Ovary (tissue), 3 donors: ENCODE results near the gene PIK3R1.

ENCODE experiments used
- CTCF ChIP-seq, 3 donors: fragments of 450-650 bp in 2 of 3; fragments of 200-600 bp in 1 of 3; IDR thresholded peaks; one replicate each; pipeline versions ENCODE4 v1.5.1 to v1.8.0; 2016 to 2022; ENCODE audit warnings: antibody characterized with exemption in 3 of 3, mild to moderate bottlenecking in 1 of 3
- EP300 ChIP-seq: sonication (generic); formaldehyde crosslinking; IDR thresholded peaks from one replicate; pipeline ENCODE4 v1.6.1; 2017; ENCODE audit warnings: antibody characterized with exemption
- donor health status: DM: no; HTN: no; CAD: no.

- no peak for TF ChIP-seq CTCF (IDR thresholded peaks at IDR 0.05)
- no peak for TF ChIP-seq EP300
Observed at GRCh38 chr5:68240771-68241170, 25.2 kb downstream of the PIK3R1 start.
